ENCODE data around the gene TOMM40.
A peak's percentile ranks its signal among the peaks of the same experiment; 100 is the strongest.
"Not testable (repeated sequence)": the region's sequence is repeated elsewhere in the genome, so short reads cannot be mapped to it uniquely, and the experiment has no call there.

TOMM40 gene
- 59.9 to 289 reads per million in 2 experiments for total RNA-seq

DNA sequence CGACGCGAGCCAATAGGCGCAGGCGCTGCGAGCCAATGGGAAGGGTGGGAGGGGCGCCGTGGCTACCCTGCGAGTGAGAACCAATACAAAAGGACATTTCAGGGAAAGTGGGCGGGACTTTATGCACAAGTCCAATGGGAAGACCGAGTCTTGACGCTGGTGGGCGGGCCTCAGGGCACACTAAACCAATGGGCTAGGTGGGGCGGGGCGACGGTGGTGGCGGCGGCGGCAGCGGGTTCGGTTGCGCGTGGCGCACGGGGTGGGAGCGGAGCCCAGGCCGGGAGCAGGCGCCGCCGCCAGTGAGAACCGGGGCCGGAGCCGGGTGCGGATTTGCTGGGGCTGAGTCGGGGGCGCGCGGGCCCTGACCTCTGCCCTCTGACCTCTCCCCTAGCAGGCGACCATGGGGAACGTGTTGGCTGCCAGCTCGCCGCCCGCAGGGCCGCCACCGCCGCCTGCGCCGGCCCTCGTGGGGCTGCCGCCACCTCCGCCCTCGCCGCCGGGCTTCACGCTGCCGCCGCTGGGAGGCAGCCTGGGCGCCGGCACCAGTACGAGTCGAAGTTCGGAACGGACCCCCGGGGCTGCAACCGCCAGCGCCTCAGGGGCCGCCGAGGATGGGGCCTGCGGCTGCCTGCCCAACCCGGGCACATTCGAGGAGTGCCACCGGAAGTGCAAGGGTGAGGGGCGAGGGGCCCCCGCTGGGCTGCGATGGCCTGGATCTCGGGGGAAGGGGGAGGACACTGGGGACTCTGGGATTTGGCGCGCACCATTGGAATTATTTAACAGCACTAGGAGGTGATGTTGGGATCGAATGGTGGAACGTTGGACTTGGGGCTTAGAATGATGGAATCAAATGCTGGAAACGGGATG is at the start of gene TOMM40:
TOMM40 (plus strand) TSS at position 239 of the 867 bp plus-strand sequence; CDS start at position 401, 162 bp downstream.
- DNase-seq (ENCODE audit: low read depth): peak; percentile 100

DNA sequence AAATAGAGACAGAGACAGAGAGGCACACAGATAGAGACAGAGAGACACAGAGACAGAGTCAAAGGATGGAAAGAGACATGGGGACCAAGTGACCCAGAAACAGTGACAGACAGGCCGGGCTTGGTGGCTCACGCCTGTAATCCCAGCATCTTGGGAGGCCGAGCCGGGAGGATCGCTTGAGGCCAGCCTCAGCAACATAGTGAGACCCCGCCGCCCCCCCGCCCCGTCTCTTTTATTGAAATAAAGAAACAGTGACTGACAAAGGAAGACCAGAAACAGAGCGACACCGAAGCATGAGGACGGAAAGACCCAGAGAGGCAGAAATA is 45.8 kb upstream of the TOMM40 start:
- no peak for DNase-seq (ENCODE audit: low read depth)

DNA sequence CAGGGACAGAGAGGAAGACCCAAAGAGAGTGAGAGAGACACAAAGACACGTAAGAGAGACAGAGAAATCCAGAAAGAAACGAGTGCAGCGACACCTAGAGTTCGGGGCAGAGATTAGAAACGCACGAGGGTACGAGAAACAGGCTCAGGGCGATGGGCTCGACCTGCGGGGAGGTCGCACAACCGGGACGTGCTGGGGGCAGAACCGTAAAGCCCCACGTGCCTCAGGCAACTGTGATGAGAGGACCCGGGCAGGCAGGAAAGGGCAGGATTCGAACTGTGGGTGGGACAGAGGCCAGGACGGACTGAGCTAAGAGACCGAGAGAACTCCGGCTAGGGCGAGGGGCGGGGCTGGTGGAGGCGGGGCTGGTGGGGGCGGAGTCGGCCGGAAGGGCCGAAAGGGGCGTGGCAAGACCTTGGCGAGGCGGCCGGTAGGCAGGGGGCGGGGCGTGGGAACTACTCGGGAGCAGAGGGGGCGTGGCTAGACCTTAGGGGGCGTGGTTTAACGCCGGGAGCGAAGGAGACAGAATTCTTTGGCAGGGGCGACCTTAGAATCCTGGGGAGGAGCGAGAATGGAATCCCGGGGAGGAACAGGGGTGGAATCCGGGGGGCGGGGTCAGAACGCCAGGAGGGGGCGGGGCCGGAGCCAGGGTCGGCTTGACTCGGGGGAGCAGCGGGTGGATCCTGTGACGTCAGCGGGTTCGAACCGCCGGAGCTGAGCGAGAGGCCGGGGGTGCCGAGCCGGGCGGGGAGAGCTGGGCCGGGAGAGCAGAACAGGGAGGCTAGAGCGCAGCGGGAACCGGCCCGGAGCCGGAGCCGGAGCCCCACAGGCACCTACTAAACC is 45.2 kb upstream of the TOMM40 start, which contains the start of gene NECTIN2:
NECTIN2 (plus strand) TSS at position 686 of the 843 bp plus-strand sequence. CDS start 229 bp downstream, outside the sequence.
- peak; percentile 59 for DNase-seq (ENCODE audit: low read depth)

DNA sequence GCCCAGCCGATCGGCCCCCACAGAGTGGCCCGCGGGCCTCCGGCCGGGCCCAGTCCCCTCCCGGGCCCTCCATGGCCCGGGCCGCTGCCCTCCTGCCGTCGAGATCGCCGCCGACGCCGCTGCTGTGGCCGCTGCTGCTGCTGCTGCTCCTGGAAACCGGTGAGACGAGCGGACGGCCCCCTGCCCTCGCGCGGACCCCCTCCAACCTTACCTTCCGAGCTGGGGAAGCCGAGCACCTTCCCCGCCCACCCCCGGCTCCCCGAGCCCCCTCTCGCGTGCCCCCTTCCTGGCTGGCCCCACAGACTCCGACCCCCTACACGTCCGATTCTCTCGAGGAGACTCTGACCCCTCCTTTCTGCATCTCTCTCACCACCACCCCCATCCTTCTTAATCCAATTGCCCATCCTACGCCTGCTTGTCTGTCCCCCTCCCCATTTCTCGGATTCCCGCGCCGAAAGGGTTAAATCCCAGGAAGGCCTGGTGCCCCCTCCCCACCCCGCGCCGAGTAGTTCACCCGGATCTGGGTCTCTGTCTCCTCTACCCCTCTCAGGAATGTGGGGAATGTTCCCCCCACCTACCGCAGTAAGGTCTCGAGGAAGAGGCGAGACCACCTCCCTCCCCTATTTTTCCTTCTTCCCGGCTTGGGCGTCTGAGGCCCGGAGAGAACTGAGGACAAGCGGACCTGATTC is 44.5 kb upstream of the TOMM40 start:
- DNase-seq (ENCODE audit: low read depth): no peak

DNA sequence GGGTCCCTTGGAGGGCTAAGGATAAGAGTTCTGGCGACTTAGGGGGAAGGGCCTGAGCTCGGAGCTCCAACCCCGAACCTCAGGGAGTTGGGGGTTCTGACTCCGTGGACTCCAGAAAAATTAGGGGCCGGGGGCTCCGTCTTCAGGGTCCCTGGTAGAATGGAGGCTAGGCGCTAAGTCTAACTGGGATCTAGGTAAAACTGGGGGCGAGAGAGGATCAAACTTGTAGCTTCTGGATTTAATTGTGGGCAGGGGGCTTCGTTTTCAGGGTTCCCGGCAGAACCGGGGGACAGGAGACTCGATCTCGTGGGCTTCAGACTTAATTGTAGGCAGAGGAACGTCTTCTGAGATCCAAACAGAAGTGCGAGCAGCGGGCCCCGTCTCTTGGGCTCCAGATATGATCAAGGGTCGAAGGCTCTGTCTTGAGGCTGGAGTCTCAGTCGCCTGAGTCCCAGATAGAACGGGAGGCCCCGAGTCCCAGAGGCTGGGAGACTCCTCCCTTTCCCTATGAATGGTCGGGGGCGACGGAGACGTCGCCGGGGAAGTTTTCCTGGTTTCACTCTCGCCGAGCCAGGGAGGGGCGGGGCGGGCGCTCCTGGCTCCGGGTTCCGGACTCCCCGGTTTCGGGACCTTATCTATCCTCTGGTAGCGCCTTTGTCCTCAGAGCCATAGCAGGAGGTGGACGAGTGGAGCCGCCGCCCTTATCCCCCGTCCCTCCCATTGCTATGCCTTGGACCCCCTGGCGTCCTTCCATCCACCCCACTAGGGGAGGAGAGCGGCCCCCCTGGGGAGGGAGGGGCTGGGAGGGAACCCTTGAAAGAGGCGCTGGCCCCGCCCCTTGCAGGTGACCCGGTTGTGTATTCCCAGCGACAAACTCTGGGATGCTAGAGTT is 43.7 kb upstream of the TOMM40 start:
- no peak for DNase-seq (ENCODE audit: low read depth)

DNA sequence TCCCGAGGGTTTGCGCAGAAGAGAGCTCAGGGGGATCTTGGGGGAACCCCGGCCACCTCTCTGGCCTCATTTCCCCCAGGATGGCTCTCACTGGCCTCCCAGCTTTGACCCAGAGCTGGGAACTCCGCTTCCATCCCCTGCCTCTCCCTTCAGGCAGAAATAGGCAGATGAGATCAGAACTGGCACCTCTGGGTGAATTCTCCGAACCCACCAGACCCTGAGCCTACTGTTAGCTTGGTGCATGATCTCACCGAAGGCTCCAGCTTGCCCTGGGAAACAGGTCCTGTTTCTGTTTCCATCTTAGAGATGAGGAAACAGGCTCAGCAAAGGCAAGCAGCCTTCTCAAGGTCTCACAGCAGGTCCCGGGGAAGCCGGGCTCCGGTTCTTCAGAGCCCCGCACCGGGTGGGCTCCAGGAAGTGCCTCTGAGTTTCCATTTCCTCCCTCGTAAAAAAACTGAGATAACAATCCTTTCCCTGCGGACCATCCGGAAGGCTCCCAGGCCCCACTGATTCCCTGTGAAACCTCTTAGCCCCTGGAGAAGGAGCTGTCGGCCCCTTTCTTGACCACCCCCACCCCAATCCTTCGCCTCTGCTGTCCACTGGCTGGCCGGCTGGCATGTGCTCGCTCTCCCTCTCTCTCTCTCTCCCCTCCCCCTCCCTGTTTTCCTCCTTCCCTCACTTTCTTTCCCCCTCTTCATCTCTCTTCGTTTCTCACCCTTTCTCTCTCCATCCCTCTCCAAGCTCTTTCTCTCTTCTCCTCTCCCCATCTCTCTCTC is 42.8 kb upstream of the TOMM40 start:
- DNase-seq (ENCODE audit: low read depth): no peak

DNA sequence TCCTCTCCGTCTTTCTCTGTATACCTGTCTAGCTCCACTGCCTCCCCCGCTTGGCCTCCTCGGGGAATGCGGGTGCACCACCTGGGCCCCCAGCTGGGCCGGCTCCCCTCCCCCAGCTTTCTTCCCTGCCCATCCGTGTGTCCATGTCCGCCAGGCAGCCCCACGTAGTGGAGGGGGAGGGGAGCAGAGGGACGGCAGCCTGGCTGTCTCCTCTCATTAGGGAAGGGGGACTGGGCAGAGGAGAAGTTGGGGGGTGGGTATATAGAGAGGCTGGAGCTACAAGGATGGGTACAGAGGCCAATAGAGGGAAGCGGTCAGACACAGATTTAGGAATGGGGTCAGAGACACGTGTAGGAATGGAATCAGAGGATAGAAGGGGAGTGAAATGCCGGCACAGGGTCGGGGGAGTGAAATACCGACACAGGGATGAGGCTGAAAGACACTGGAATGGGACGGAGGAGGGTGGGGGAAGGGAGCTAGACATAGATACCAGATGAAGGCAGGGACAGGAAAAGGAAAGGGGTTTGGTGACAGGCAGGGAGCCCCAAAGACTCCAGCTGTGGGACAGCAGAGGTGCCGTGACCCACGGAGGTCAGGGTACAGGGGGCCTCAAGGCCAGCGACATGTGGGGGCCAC is 42.1 kb upstream of the TOMM40 start:
- no peak for DNase-seq (ENCODE audit: low read depth)

DNA sequence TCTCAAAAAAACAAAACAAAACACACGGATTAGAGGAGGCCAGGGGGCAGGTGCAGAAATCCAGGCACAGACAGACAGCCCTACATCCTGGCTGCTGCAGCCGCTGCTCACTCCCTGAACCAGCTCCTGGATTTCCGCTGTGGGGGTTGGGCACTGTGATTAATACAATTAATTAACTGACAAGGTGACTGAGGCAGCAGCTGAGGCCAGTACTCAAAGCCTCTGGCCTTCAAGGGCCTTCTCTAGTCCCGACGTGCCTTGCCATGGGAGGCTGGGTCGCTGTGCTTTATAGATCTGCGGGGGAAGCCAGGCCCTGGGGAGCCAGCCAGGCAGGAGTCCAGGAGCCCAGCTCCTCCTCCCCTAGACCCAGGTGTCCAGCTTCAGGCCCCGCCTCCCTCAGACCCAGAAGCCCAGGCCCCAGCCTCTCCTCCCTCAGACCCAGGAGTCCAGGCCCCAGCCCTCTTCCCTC is 40.4 kb upstream of the TOMM40 start:
- DNase-seq (ENCODE audit: low read depth): no peak

DNA sequence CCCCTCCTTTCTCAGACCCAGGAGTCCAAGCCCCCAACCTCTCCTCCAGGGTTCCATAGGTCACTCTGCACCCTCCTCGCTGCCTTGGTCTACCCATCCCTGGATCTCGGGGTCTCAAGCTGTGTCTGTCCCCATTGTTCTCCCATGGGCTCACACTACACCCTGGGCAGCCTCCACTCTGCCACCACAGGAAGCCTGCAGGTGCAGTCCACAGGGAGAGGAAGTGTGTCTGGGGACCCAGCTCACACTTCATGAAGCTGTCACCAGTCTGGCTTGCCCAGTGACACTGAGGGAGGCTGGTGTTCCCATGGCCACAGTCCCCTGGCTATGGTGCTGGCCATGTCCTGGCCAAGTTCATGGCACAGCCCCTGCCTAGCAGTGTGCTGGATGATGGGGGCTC is 39.6 kb upstream of the TOMM40 start:
- no peak for DNase-seq (ENCODE audit: low read depth)

DNA sequence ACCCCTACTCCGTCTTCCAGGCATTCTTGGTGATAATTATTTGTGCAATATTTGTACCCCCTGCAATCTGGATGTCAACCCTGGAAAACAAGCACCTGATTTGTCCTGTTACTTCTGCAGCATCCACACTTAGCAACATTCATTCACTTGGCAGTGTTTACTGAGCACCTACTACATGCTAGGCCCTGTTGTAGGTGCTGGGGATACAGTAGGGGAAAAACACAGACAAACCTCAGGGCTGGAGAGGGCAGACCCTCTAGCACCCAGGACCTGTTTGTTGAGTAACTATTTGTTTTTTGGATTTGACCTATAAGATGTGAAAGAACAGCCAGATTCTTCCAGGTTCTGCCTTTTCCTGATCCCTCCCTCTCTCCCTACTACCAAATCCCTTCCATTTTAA is 35.4 kb upstream of the TOMM40 start:
- DNase-seq (ENCODE audit: low read depth): no peak

DNA sequence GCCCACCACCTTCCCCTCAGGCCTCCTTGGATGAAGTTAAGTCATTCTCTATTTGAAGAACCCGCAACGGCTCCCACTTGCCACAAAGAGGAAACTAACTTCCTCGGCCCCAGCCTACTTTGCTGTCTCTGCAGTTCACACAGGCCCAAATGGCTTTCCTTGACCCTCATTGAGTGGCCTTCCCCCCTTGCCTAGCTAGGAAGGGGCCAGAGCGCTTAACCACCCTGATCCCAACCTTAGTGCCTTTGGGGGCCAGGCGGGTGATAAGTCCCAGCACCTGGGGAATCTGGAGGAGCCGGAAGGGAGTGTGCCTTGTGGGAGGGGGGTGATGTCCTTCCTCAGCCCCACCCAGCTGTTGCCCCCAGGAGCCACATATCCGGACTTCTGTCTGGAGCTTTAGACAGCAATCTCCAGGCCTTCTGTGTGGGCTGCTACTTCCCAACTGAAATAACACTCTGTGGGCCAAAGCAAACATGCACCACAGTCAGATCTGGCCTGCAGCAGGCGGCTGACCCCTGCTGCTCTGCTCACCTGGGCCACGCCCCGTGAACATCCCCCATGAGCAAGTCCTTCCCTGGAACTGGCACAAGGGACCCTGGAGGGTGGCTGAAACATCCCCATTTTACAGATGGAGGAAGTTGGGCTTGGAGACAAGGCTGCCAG is 34.5 kb upstream of the TOMM40 start:
- DNase-seq (ENCODE audit: low read depth): no peak

DNA sequence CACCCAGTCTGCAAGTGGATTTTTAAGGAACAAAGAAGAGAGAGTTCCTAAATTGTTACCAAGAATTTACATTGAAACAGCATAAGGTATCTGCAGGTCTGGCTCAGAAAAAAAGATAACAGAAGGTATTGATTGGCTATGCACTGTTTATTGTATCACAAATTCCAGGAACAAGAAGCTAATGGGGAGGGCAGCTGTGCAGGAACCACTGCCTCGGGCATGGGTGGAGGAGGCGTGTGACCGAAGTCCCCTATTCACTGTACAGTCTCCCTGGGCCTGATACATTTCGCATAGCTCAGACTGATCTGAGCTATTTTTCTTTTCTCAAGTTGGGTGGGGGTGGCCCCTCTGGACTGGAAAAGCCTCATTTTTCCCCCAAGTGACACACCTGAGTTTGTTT is 33.2 kb upstream of the TOMM40 start:
- no peak for DNase-seq (ENCODE audit: low read depth)

DNA sequence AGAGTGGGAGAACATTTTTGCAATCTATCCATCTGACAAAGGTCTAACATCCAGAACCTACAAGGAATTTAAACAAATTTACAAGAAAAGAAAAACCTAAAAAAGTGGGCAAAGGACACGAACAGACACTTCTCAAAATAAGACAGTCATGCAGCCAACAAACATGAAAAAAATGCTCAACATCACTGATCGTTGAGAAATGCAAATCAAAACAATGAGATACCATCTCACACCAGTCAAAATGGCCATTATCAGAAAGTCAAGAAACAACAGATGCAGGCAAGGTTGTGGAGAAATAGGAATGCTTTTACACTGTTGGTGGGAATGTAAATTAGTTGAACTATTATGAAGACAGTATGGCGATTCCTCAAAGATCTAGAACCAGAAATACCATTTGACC is 29.5 kb upstream of the TOMM40 start:
- not testable (repeated sequence) for DNase-seq (ENCODE audit: low read depth)

DNA sequence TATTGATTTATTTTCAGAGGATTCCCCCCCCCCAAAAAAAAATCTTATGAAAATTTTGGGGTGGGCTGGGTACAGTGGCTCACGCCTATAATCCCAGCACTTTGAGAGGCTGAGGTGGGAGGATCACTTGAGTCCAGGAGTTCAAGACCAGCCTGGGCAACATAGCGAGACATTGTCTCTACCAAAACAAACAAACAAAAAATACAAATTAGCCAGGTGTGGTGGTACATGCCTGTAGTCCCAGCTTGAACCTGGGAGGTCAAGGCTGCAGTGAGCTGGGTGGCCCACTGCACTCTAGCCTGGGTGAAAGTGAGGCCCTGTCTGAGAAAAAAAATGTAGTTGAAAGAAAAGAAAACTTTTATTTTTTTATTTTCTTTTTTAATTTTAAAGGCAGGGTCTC is 27.1 kb upstream of the TOMM40 start:
- DNase-seq (ENCODE audit: low read depth): no peak

DNA sequence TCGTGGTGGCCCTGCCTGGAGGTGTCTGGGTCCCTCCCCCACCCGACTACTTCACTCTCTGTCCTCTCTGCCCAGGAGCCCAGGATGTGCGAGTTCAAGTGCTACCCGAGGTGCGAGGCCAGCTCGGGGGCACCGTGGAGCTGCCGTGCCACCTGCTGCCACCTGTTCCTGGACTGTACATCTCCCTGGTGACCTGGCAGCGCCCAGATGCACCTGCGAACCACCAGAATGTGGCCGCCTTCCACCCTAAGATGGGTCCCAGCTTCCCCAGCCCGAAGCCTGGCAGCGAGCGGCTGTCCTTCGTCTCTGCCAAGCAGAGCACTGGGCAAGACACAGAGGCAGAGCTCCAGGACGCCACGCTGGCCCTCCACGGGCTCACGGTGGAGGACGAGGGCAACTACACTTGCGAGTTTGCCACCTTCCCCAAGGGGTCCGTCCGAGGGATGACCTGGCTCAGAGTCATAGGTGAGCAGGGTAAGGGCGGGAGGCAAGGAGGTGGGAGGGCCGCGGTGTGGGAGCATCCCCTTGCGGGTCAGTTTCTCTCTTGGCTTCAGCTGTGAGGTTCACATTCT is 25.8 kb upstream of the TOMM40 start:
- DNase-seq (ENCODE audit: low read depth): no peak

DNA sequence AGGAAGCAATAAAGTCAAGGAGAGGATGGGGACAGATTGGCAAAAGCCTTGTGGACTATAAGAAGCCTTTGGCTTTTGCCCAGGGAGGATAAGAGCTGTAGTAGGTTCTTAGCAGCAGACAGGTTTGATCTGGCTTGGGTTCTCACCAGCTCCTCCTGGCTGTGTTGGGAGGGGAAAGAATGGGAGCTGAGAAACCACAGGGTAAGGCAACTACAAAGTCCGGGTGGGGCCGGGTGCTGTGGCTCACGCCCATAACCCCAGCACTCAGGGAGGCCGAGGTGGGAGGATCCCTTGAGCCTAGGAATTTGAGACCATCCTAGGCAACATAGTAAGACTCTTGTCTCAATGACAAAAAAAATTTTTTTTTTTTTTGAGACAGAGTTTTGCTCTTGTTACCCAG is 24.4 kb upstream of the TOMM40 start:
- DNase-seq (ENCODE audit: low read depth): no peak

DNA sequence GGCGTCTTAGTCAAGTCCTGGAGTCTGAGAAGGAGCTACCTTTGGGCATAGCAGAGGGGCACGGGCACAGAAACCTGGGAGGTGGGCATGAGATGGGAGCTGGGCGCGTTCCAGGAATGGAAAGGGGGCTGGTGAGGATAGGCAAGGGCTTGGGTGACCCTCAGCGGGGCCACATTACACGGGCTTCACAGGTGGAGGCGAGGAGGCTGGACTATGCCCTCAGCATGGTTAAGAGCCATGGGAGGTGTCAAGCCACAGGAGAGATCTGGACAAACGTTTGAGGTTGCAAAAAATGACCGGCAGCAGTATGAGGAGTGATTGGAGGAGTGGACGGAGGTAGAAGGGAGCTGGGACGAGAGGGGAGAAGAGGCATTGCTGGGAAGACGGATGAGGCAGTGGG is 23.5 kb upstream of the TOMM40 start:
- no peak for DNase-seq (ENCODE audit: low read depth)

DNA sequence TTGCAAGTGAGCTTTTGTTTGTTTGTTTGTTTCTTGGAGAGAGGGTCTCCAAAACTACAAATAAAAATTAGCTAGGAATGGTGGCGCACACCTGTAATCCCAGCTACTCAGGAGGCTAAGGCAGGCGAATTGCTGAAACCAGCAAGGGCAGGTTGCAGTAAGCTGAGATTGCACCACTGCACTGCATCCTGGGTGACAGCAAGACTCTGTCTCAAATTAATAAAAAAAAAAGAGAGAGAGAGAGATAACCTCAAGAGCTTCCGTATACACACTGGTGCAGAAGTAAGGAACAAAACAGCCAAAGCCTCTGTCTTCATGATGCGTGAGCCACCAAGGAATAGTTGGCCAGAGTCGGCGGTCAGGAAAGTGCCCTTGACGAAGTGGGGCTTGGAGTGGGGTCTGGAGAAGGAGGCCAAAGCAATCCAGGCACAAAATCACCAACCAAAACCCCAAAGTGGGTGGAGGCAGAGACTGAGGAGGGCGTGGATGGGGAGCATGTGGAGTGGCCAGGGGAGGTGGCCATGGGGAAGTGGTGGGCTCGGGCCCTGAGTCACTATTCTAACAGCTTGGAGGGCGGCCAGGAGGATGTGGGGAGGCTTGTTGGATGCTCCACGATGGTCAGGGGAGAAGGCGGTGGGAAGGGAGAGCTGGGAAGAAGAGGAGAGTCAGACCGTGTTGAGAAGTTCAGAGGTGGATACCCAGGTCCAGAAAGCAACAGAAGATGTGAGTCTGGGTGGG is 21.2 kb upstream of the TOMM40 start:
- DNase-seq (ENCODE audit: low read depth): no peak

Data from T follicular helper cell (primary cell).